ENCODE results near the gene PPP1R2. TPM values are rescaled to one million over a fixed set of nuclear protein-coding genes. Genes with fewer than 3 reads are reported as not detected.

PPP1R2 gene
- total and polyA plus RNA-seq, 9 of the 15 experiments (the other 6 are each of a cell fraction or from before 2014, with no cell fraction given) = 9.4 to 115 (median 40.3) TPM

- TF ChIP-seq ZNF655 (CRISPR knock-in tag; IDR thresholded peaks at IDR 0.05) = no peak
- TF ChIP-seq ZC3H8 (IDR thresholded peaks at IDR 0.05) = no peak
- no peak for TF ChIP-seq ZBTB8A (IDR thresholded peaks at IDR 0.05; ENCODE audit: partially characterized antibody)
- TF ChIP-seq, protein P1, sequence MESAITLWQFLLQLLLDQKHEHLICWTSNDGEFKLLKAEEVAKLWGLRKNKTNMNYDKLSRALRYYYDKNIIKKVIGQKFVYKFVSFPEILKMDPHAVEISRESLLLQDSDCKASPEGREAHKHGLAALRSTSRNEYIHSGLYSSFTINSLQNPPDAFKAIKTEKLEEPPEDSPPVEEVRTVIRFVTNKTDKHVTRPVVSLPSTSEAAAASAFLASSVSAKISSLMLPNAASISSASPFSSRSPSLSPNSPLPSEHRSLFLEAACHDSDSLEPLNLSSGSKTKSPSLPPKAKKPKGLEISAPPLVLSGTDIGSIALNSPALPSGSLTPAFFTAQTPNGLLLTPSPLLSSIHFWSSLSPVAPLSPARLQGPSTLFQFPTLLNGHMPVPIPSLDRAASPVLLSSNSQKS (CRISPR knock-in tag; IDR thresholded peaks at IDR 0.05) = no peak
- TF ChIP-seq, protein P2, sequence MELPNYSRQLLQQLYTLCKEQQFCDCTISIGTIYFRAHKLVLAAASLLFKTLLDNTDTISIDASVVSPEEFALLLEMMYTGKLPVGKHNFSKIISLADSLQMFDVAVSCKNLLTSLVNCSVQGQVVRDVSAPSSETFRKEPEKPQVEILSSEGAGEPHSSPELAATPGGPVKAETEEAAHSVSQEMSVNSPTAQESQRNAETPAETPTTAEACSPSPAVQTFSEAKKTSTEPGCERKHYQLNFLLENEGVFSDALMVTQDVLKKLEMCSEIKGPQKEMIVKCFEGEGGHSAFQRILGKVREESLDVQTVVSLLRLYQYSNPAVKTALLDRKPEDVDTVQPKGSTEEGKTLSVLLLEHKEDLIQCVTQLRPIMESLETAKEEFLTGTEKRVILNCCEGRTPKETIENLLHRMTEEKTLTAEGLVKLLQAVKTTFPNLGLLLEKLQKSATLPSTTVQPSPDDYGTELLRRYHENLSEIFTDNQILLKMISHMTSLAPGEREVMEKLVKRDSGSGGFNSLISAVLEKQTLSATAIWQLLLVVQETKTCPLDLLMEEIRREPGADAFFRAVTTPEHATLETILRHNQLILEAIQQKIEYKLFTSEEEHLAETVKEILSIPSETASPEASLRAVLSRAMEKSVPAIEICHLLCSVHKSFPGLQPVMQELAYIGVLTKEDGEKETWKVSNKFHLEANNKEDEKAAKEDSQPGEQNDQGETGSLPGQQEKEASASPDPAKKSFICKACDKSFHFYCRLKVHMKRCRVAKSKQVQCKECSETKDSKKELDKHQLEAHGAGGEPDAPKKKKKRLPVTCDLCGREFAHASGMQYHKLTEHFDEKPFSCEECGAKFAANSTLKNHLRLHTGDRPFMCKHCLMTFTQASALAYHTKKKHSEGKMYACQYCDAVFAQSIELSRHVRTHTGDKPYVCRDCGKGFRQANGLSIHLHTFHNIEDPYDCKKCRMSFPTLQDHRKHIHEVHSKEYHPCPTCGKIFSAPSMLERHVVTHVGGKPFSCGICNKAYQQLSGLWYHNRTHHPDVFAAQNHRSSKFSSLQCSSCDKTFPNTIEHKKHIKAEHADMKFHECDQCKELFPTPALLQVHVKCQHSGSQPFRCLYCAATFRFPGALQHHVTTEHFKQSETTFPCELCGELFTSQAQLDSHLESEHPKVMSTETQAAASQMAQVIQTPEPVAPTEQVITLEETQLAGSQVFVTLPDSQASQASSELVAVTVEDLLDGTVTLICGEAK (IDR thresholded peaks at IDR 0.05) = no peak
- TF ChIP-seq, protein P2 (CRISPR knock-in tag; IDR thresholded peaks at IDR 0.05) = no peak
- TF ChIP-seq TAF1 (IDR thresholded peaks at IDR 0.05; ENCODE audit: control insufficient read depth, extremely low read depth, insufficient read depth, low read length, severe bottlenecking) = no peak
- no peak for TF ChIP-seq CBFA2T2 (conservative IDR thresholded peaks at IDR 0.05)
Measured at GRCh38 chr3:195579281-195579680, 36.2 kb upstream of the PPP1R2 start (continued).

Measured in K562 (cell line).